Fibroblast of lung (primary cell): Measurements from ENCODE around the gene PRR36. TPM values are rescaled to one million over a fixed set of nuclear protein-coding genes. Genes with fewer than 3 reads are reported as not detected.
"Not testable (repeated sequence)": the region's sequence is repeated elsewhere in the genome, so short reads cannot be mapped to it uniquely, and the experiment has no call there.

Experiments used
- DNase-seq, 2 donors: peaks; one replicate each; pipeline versions ENCODE4 v3.0.0 to v3.0.0-alpha.2; 2010; ENCODE audit warnings: low read depth in 2 of 2
- H2AFZ ChIP-seq: 2 replicates; pipeline ENCODE4 v1.5.1; 2012; ENCODE audit warnings: low read length, control low read depth, inconsistent platforms
- H3K27ac ChIP-seq: 2 replicates; pipeline ENCODE4 v1.5.1; 2011; ENCODE audit warnings: low read length, control low read depth; ENCODE audit not compliant: insufficient read depth
- H3K27me3 ChIP-seq: 2 replicates; pipeline ENCODE4 v1.5.1; 2011; ENCODE audit warnings: mild to moderate bottlenecking, low read length; ENCODE audit not compliant: control insufficient read depth, insufficient read depth
- H3K36me3 ChIP-seq: 2 replicates; pipeline ENCODE4 v1.5.1; 2011; ENCODE audit warnings: low read length; ENCODE audit not compliant: control insufficient read depth, insufficient read depth
- H3K4me1 ChIP-seq: 2 replicates; pipeline ENCODE4 v1.5.1; 2011; ENCODE audit warnings: low read length; ENCODE audit not compliant: control insufficient read depth, insufficient read depth; ENCODE audit errors: extremely low read depth
- H3K4me2 ChIP-seq: 2 replicates; pipeline ENCODE4 v1.5.1; 2011; ENCODE audit warnings: low read length, control low read depth; ENCODE audit not compliant: insufficient read depth; ENCODE audit errors: extremely low read depth
- H3K4me3 ChIP-seq, 4 experiments: fragments of 200-600 bp in 1 of 4; sonication (generic) in 1 of 4; replicated peaks in 1 of 4; 2 replicates each; pipeline ENCODE4 v1.5.1; 2011 to 2016; ENCODE audit warnings: low read length in 4 of 4, low read depth in 3 of 4, mild to moderate bottlenecking in 3 of 4, control low read depth in 2 of 4, inconsistent platforms in 1 of 4, mixed read lengths in 1 of 4; ENCODE audit not compliant: insufficient read depth in 1 of 4; ENCODE audit errors: control extremely low read depth in 1 of 4
- H3K79me2 ChIP-seq: 2 replicates; pipeline ENCODE4 v1.5.1; 2012; ENCODE audit warnings: mild to moderate bottlenecking, low read length, inconsistent platforms; ENCODE audit not compliant: control insufficient read depth, insufficient read depth
- H3K9ac ChIP-seq: 2 replicates; pipeline ENCODE4 v1.5.1; 2011; ENCODE audit warnings: mild to moderate bottlenecking, low read length, control low read depth; ENCODE audit not compliant: insufficient read depth
- H3K9me3 ChIP-seq: 2 replicates; pipeline ENCODE4 v1.5.1; 2012; ENCODE audit warnings: low read depth, low read length; ENCODE audit not compliant: control insufficient read depth, insufficient read depth
- H4K20me1 ChIP-seq: 2 replicates; pipeline ENCODE4 v1.5.1; 2011; ENCODE audit warnings: low read length; ENCODE audit not compliant: control insufficient read depth, insufficient read depth; ENCODE audit errors: extremely low read depth
- EZH2 ChIP-seq: IDR thresholded peaks from 2 replicates; pipeline ENCODE4 v1.5.1; 2012; ENCODE audit warnings: low read length, control low read depth, mild to moderate bottlenecking; ENCODE audit errors: missing control alignments
- polyA plus RNA-seq, 2 donors: library from polyadenylated mRNA; depleted of rRNA in 1 of 2; stranded (reverse) in 1 of 2; unstranded in 1 of 2; fragments of >200 nt; gene quantifications; 2 replicates each; pipeline ENCODE4 v1.2.1, GENCODE V29; 2011 to 2012; ENCODE audit warnings: missing spikeins in 1 of 2
- total RNA-seq: library from RNA; depleted of rRNA; stranded (reverse); fragments of >200 nt; gene quantifications from 2 replicates; pipeline ENCODE4 v1.2.1, GENCODE V29; 2014
- TF ChIP-seq, protein P1 (sequence below), 2 donors: IDR thresholded peaks in 1 of 2; conservative IDR thresholded peaks in 1 of 2; 1 replicate in 1 of 2; 2 replicates in 1 of 2; pipeline ENCODE4 v1.5.1; 2011 to 2012; ENCODE audit warnings: low read length in 2 of 2, control low read depth in 1 of 2, inconsistent platforms in 1 of 2, low read depth in 1 of 2, mild to moderate bottlenecking in 1 of 2

Gene PRR36
- total and polyA plus RNA-seq, 2 donors (not counting 1 experiment from before 2014, with no cell fraction given), result under 0.01 TPM; not detected in 1

GRCh38 chr19:7918615-7919421, 44.6 kb upstream of the PRR36 start:
- no peak for DNase-seq
- Histone ChIP-seq H3K4me3 (no peak overlapping the region), H3K9ac (no peak overlapping the region), H3K4me2 (no peak overlapping the region), H3K9me3 (no peaks in the 10 kb centered on the region), H3K27ac (no peak overlapping the region), H2AFZ (no peak overlapping the region), H3K79me2 (peaks cover 3% of the 10 kb centered on the region), H3K4me1 (peaks cover 23% of the 10 kb centered on the region), H3K27me3 (peaks cover 8% of the 10 kb centered on the region), H4K20me1 (no peaks in the 10 kb centered on the region), H3K36me3 (peaks cover 9% of the 10 kb centered on the region)
- TF ChIP-seq EZH2, result no peak
- TF ChIP-seq, protein P1, sequence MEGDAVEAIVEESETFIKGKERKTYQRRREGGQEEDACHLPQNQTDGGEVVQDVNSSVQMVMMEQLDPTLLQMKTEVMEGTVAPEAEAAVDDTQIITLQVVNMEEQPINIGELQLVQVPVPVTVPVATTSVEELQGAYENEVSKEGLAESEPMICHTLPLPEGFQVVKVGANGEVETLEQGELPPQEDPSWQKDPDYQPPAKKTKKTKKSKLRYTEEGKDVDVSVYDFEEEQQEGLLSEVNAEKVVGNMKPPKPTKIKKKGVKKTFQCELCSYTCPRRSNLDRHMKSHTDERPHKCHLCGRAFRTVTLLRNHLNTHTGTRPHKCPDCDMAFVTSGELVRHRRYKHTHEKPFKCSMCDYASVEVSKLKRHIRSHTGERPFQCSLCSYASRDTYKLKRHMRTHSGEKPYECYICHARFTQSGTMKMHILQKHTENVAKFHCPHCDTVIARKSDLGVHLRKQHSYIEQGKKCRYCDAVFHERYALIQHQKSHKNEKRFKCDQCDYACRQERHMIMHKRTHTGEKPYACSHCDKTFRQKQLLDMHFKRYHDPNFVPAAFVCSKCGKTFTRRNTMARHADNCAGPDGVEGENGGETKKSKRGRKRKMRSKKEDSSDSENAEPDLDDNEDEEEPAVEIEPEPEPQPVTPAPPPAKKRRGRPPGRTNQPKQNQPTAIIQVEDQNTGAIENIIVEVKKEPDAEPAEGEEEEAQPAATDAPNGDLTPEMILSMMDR (conservative IDR thresholded peaks at IDR 0.05 in 1 of 2, IDR thresholded peaks at IDR 0.05 in 1 of 2; ENCODE audit: low read depth in 1 of 2, low read length in 2 of 2), result no peak

DNA sequence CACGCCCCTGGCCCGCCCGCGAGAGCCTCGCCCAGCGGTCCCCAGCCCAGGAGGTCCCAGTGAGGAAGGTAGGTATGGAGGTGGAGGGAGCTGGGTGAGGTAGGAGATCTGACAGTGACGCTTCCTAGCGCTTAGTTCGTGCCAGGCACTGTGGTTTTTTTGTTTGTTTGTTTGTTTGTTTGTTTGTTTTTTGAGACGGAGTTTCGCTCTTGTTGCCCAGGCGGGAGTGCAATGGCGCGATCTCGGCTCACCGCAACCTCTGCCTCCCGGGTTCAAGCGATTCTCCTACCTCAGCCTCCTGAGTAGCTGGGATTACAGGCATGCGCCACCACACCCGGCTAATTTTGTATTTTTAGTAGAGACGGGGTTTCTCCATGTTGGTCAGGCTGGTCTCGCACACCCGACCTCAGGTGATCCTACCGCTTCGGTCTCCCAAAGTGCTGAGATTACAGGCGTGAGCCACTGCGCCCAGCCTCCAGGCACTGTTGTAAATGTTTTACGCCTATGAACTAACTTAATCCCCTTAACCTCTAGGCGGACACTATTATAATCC, 43.9 kb upstream of the PRR36 start:
- Histone ChIP-seq H3K4me2 (peak overlapping the region; percentile 80), H2AFZ (peak overlapping the region; percentile 51), H3K4me1 (peaks cover 23% of the 10 kb centered on the region), H3K4me3 (peak overlapping the region in 2 of 4 experiments; percentile 19 to 41)
- not testable (repeated sequence) for H3K9me3 ChIP-seq, DNase-seq, H3K27ac ChIP-seq, H3K79me2 ChIP-seq, H4K20me1 ChIP-seq, H3K9ac ChIP-seq, H3K36me3 ChIP-seq, H3K27me3 ChIP-seq

GRCh38 chr19:7917267-7918061, 43.3 kb upstream of the PRR36 start:
- peak; percentile 48 to 61 for DNase-seq
- peak; percentile 67 for TF ChIP-seq EZH2
- TF ChIP-seq, protein P1 (conservative IDR thresholded peaks at IDR 0.05 in 1 of 2, IDR thresholded peaks at IDR 0.05 in 1 of 2; ENCODE audit: low read depth in 1 of 2, low read length in 2 of 2), result peak; percentile 43 to 65
- Histone ChIP-seq H3K9ac (peak overlapping the region; percentile 30), H2AFZ (peak overlapping the region; percentile 51), H3K9me3 (no peaks in the 10 kb centered on the region), H3K4me3 (peak overlapping the region in 2 of 4 experiments; percentile 34 to 41), H3K36me3 (peaks cover 9% of the 10 kb centered on the region), H3K27me3 (peaks cover 8% of the 10 kb centered on the region), H3K27ac (no peak overlapping the region), H3K79me2 (peaks cover 3% of the 10 kb centered on the region), H3K4me2 (peak overlapping the region; percentile 80), H3K4me1 (peaks cover 23% of the 10 kb centered on the region), H4K20me1 (no peaks in the 10 kb centered on the region)
